Dedifferentiated amniotic fluid mesenchymal stem cell (primary cell): Measurements from ENCODE around the gene DUOXA1.
"Not testable (repeated sequence)": the region's sequence is repeated elsewhere in the genome, so short reads cannot be mapped to it uniquely, and the experiment has no call there.

Experiments used
- DNase-seq: peaks from one replicate; pipeline ENCODE4 v3.0.0-alpha.2; 2016; ENCODE audit errors: extremely low spot score

The DUOXA1 gene

GRCh38 chr15:45113380-45113990 lies 16.2 kb downstream of the DUOXA1 start:
- no peak for DNase-seq

- no peak for DNase-seq
Measured at GRCh38 chr15:45112591-45113379, 16.9 kb downstream of the DUOXA1 start.

- DNase-seq, result no peak
Measured at GRCh38 chr15:45112143-45112590, 17.5 kb downstream of the DUOXA1 start.

- no peak for DNase-seq
Measured at GRCh38 chr15:45111390-45112142, 18.1 kb downstream of the DUOXA1 start.

GRCh38 chr15:45110256-45110820 lies 19.3 kb downstream of the DUOXA1 start:
- no peak for DNase-seq

- DNase-seq, result no peak
Measured at GRCh38 chr15:45107941-45108630, 21.6 kb downstream of the DUOXA1 start.

- DNase-seq, result no peak
Measured at GRCh38 chr15:45106002-45106790, 23.5 kb downstream of the DUOXA1 start.

GRCh38 chr15:45105586-45105985 lies 24.1 kb downstream of the DUOXA1 start:
- no peak for DNase-seq

- not testable (repeated sequence) for DNase-seq
Measured at GRCh38 chr15:45104170-45104569, 25.5 kb downstream of the DUOXA1 start.

GRCh38 chr15:45102226-45102625 lies 27.5 kb downstream of the DUOXA1 start:
- no peak for DNase-seq

- DNase-seq, result no peak
Measured at GRCh38 chr15:45101749-45102148, 27.9 kb downstream of the DUOXA1 start.

- no peak for DNase-seq
Measured at GRCh38 chr15:45100884-45101625, 28.6 kb downstream of the DUOXA1 start.

GRCh38 chr15:45099549-45100165 lies 30.0 kb downstream of the DUOXA1 start:
- DNase-seq, result no peak

- no peak for DNase-seq
Measured at GRCh38 chr15:45097466-45097865, 32.2 kb downstream of the DUOXA1 start.

GRCh38 chr15:45095661-45096060 lies 34.0 kb downstream of the DUOXA1 start:
- no peak for DNase-seq

GRCh38 chr15:45094358-45094730 lies 35.3 kb downstream of the DUOXA1 start:
- no peak for DNase-seq

GRCh38 chr15:45093622-45094357 lies 35.9 kb downstream of the DUOXA1 start:
- DNase-seq, result no peak

GRCh38 chr15:45093013-45093412 lies 36.7 kb downstream of the DUOXA1 start:
- DNase-seq, result no peak

GRCh38 chr15:45091576-45091975 lies 38.1 kb downstream of the DUOXA1 start:
- no peak for DNase-seq
